ENCODE results near the gene GBGT1.
"Not testable (repeated sequence)": the region's sequence is repeated elsewhere in the genome, so short reads cannot be mapped to it uniquely, and the experiment has no call there.

- TF ChIP-seq CTCF (conservative IDR thresholded peaks at IDR 0.05; ENCODE audit: low read depth in 2 of 2); EZH2 (IDR thresholded peaks at IDR 0.05; ENCODE audit: low read depth, unreplicated experiment); ZNF114 (CRISPR knock-in tag; IDR thresholded peaks at IDR 0.05); POLR2AphosphoS5 (IDR thresholded peaks at IDR 0.05; ENCODE audit: low read depth); EZH2phosphoT487 (IDR thresholded peaks at IDR 0.05; ENCODE audit: unreplicated experiment); REST (IDR thresholded peaks at IDR 0.05; ENCODE audit: unreplicated experiment): not testable (repeated sequence)
Measured at GRCh38 chr9:133208880-133209300, 45.2 kb upstream of the GBGT1 start, which contains the start of gene OBP2B.

Data from GM23338 (cell line).